ENCODE data around the gene BACH2.

The BACH2 gene

DNA sequence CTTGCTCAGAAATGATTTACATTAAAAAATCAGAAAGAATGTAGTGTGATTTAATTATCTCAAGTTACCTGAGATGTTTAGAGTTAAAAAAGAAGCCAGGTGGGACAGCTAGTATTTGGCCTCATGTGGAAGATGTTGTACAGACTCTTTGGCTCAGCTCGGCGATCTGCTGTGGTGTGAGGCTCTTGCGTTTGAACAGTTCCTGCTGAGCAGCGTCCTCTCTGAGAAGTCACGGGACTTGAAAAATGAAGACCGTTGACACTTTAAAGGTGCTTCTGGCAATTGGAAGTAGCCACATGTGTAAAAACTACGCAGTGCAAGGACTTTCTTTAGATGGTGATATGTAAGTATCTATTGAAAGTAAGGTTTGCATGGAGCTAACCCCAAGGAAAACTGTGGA, 169.0 kb downstream of the BACH2 start:
- no peak for TF ChIP-seq CTCF (IDR thresholded peaks at IDR 0.05; ENCODE audit: low read depth, low read length, missing control alignments)
- no peak overlapping the region for H3K4me3 ChIP-seq (ENCODE audit: low read depth, low read length)
- DNase-seq (ENCODE audit: low read depth) = no peak

DNA sequence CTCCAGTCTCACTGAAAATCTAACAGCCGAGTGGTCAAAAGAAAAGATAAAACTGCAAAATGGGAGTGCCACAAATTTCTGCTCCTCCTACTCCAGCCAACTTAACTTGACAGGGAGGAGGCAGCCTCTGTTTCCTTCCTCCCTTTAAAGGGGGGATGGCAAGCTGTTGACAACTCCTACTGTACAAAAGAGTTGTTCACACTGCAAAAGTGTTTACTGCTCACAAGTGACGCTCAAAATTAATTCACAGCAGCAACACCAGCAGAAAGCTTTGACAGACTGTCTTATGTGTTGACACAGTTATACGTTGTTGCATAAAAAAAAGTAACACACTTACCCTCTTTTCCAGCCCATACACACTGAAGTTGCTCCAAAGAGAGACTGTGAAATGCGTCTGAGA, 169.8 kb downstream of the BACH2 start:
- TF ChIP-seq CTCF (IDR thresholded peaks at IDR 0.05; ENCODE audit: low read depth, low read length, missing control alignments) = no peak
- no peak for DNase-seq (ENCODE audit: low read depth)
- H3K4me3 ChIP-seq (ENCODE audit: low read depth, low read length) = no peak overlapping the region

DNA sequence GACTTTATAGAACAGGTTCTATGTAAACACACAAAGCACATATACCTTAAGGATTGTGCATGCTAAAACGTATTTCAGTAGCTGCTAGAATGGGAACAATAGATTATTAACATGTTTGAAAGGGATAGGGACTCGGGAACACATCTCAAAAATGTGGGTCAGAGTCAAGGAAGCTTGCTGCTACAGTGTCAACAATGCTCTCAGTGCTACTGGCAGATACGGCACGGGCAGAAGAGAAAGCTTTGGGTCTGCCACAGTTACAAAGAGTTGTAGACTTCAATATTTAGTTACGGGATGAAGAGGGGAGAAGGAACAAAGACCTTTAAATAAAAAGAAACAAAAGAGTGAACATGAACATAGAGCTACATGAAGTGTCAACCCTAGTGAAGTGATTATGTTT, 170.5 kb downstream of the BACH2 start:
- H3K4me3 ChIP-seq (ENCODE audit: low read depth, low read length) = no peak overlapping the region
- no peak for DNase-seq (ENCODE audit: low read depth)
- no peak for TF ChIP-seq CTCF (IDR thresholded peaks at IDR 0.05; ENCODE audit: low read depth, low read length, missing control alignments)

- TF ChIP-seq CTCF (IDR thresholded peaks at IDR 0.05; ENCODE audit: low read depth, low read length, missing control alignments) = no peak
Observed at GRCh38 chr6:90124874-90125510, 171.7 kb downstream of the BACH2 start.

GRCh38 chr6:90123831-90124230, 172.8 kb downstream of the BACH2 start:
- no peak overlapping the region for H3K4me3 ChIP-seq (ENCODE audit: low read depth, low read length)
- no peak for TF ChIP-seq CTCF (IDR thresholded peaks at IDR 0.05; ENCODE audit: low read depth, low read length, missing control alignments)
- no peak for DNase-seq (ENCODE audit: low read depth)

More at GRCh38 chr6:90124874-90125510, 171.7 kb downstream of the BACH2 start:
- no peak overlapping the region for H3K4me3 ChIP-seq (ENCODE audit: low read depth, low read length)
- DNase-seq (ENCODE audit: low read depth) = no peak

GRCh38 chr6:90121982-90122381, 174.7 kb downstream of the BACH2 start:
- H3K4me3 ChIP-seq (ENCODE audit: low read depth, low read length) = no peak overlapping the region
- DNase-seq (ENCODE audit: low read depth) = no peak
- TF ChIP-seq CTCF (IDR thresholded peaks at IDR 0.05; ENCODE audit: low read depth, low read length, missing control alignments) = no peak

DNA sequence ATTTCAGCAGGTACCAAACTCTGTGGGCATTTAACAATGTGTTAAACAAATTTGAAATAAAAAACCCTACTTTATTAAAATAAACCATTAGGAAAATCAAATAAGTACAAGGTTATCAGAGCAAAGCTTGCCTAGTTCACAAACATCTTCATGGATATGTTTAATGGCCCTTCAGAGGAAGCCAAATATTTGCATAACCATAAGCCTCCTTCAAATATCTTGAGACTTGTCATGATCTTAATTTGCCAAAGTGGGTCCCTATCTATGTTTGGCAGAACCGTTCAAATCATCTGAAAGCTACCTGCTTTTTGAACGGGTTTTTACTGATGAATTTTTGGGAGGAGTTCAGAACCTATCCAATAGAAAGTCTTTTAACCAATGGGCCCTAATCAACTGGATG, 176.3 kb downstream of the BACH2 start:
- TF ChIP-seq CTCF (IDR thresholded peaks at IDR 0.05; ENCODE audit: low read depth, low read length, missing control alignments) = no peak
- no peak overlapping the region for H3K4me3 ChIP-seq (ENCODE audit: low read depth, low read length)
- no peak for DNase-seq (ENCODE audit: low read depth)
